CD4-positive, alpha-beta T cell treated with Interleukin-17A for 1 hour (primary cell): ENCODE data around the gene HOXB7.
A peak's percentile ranks its signal among the peaks of the same experiment; 100 is the strongest.

Experiments
- DNase-seq: peaks from one replicate; pipeline ENCODE4 v3.0.0-alpha.2; 2020

HOXB7 gene

DNA sequence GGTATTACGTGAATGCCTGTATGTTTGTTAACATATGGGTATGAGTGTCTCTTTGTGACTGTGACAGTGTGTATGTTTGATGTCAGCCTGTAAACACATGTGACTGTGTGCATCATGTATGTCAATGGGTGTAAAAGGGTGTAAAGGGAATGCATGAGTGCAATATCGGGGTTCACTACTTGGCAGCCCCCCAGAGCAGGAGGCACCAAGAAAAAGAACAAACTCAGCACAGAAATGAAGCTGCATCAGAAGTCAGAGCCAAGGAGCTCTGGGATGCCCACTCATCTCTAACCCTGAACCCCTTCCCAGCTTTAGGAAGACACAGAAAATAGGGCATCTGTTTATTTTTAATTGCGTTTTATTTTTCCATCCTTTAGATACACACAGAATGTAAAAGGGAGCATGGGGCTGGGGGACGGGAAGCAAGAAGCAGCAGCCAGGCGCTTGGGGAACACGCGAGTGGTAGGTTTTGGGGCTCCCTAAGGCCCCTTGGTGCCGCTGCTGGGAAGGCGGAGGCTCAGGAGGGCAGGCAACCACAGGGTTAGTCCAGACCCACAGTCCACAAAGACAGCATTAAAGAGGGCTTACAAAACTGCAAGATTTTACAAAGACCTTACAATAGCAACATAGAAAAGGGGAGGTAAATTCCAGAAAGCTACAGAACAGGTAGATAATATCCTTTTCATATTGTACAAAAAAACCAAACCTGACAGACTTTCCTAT, 3.8 kb downstream of the HOXB7 start:
- DNase-seq: no peak

GRCh38 chr17:48605991-48606891, 4.6 kb downstream of the HOXB7 start:
- no peak for DNase-seq

DNA sequence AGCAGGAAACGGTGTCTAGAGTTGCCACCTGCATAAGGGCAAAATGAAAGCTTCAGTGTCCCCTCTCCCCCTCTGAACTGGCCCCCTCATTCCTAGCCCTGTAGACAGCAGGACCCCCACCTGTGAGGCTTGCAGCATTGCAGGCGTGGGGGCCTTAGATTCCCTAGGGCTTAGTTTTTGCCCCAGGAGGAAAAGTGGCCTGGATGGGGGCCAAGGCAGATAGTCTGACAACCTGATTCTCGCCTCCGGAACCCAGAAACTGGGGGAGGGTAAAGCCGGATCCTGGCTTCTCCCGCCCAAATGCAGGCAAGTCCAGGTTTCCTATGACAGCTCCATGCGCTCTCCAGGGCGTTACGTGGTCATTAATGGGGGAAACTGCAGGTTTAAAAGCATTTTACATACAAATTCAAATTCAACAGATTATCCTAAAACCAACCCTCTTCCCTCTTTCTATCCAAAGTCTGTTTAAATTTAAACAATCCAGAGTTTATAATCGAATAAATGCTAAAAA, 5.4 kb downstream of the HOXB7 start:
- no peak for DNase-seq

GRCh38 chr17:48604770-48605329, 6.0 kb downstream of the HOXB7 start, which contains the start of gene HOXB6:
Gene HOXB6, minus strand, starts transcription at chr17:48604986. Its CDS starts 6,836 bp downstream, at chr17:48598150.
- no peak for DNase-seq

GRCh38 chr17:48603959-48604769, 6.7 kb downstream of the HOXB7 start:
- no peak for DNase-seq

DNA sequence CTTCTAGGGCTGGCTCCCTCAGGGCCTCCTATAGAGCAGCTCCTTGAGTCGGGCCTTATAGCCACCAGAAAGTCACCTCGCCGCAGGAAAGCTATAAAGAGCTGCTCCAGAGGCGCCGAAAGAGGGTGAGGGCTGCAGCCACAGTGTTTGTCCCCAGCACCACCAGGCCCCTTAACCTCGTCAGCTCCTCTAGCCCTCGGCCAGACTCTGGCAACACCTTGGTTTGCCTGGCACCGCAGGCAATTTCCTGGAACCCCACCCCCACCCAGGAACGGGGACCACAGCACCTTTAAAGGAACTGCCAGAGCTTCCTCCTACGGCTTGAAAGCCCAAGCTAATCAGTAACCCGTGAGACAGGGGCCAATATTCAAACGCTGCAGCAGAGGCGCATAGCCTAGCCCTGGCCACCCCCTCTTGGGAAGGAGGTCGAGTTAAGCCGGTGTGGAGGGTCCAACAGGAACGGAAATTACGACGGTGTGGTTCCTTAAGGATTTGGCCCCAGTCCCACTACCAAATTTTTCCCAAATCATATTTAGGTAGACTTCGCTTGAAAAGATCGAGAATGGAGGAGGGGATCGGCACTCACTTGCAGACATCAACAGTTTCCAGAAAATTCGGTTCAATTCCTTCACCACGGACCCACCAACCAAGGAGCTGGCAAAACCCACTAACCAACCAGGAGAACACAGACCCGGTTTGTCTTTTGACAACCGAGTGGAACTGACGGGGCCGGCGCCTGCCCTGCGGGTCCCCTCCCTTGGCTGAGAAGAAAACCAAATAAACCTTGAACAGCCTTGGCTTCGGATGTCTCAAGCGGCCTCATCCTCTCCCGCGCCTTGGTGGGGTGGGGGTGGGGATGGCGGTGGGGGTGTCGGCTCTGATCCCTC, 9.0 kb downstream of the HOXB7 start:
- no peak for DNase-seq

- DNase-seq: no peak
Observed at GRCh38 chr17:48601207-48601538, 9.6 kb downstream of the HOXB7 start.

- no peak for DNase-seq
Observed at GRCh38 chr17:48600244-48601098, 10.3 kb downstream of the HOXB7 start.

- DNase-seq: no peak
Observed at GRCh38 chr17:48599354-48599753, 11.5 kb downstream of the HOXB7 start.

- no peak for DNase-seq
Observed at GRCh38 chr17:48598736-48599135, 12.1 kb downstream of the HOXB7 start.

- peak; percentile 53 for DNase-seq
Observed at GRCh38 chr17:48597778-48598631, 12.8 kb downstream of the HOXB7 start.

DNA sequence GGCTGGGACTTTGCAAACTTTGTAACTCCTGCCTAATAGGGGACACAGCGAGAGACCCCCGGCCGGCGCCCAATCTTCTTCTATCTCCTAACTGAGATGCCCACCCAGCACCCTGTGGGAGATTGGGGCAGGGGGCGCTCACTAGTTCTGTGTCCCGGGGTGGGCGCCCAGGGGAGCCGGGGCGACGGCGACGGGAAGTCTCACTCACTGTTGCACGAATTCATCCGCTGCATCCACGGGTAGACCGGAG, 13.4 kb downstream of the HOXB7 start:
- DNase-seq: no peak

- no peak for DNase-seq
Observed at GRCh38 chr17:48596735-48597527, 13.9 kb downstream of the HOXB7 start.

DNA sequence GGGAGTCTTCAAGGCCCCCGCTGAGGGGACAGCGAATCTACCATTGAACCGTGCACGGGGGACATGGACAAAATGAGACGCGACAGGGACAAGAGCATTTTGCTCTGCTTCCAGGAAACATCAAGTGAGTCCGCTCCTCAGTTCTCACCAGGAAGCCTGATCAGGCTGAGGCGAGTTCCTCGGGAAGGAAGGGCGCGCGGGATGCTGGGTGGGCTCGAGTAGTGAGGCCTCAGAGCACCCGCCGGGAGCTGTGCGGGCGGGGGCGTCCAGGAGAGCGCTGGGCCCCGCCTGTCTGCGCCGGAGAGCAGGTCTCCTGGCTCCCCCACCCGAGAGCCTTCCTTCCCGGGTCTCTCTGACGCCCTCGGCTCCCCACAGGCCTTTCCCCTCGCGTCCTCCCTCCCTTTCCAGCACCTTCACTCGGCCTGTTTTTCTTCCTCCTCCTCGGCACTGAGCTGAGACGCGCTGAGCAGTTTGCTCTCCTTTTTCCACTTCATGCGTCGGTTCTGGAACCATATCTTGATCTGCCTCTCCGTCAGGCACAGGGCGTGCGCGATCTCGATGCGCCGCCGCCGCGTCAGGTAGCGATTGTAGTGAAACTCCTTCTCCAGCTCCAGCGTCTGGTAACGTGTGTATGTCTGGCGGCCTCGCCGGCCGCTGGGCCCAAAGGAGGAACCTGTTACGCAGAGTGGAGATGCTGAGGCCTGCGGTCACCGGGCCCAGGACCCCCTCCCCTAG, 14.7 kb downstream of the HOXB7 start:
- no peak for DNase-seq

DNA sequence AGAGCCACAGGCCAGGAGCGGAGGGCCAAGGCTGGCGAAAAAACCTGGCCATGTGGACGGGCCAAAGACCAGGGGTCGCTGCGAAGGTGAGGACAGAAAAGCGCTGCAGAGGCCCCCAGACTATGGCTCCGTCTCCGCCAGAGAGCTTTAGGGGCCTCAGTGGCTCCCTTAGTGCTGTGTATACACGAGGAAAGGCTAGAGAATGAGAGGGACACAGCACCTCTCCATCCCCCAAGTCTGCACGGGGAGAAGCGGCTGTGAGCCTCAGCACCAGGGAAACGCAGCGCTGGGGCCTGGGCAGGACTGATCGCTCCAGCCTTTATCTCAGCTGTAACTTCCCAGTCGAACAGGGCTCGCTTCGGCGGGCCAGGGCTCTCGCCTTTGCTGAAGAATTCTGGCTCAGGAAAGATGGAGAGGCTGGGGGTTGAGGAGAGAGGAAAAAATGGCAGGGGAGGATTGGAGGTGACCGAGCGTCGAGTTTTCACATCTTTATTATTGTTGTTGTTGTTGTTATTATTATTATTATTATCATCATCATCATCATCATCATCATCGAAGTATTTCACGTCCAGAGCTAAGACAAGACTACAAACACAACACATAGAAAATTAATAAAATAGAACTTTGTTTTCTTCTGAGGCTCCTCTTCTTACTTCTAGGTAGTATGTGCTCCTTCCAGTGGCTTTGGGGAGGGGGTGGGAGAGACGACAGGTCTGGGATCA, 15.4 kb downstream of the HOXB7 start:
- DNase-seq: no peak

DNA sequence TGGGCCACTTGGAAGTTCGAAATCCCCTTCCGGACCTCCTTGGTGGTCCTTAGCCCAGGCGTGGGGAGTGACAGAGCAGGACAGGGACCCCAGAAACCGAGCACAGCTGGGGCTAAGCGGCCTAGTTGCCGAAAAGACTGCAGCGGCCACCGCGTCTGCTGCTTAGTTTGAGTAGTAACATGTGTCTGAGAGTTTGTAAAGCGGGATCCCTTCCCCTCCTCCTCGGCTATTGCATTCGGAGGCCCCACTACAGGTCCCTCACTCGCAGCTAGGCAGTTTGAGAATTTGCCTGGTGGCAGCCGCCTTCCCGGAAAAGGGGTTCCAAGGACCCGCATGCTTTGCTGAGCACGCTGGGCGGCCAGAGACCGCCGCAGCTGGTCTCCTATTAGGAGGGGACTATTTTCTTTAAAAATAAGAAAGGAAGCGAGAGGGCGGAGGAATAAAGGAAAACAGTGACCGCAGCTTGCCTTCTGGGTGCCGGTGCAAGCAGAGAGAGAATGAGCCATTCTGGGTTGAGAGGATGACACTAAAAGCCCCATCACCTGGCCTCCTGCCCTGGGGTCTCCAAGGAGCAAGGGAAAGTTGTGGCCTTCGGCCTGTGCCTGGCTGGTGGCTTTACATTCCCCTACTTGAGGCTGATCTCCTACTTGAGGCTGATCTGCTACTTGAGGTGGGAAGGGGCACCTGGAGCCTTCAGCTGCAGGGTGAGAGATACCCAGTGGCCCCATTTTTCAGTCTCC, 16.1 kb downstream of the HOXB7 start:
- no peak for DNase-seq
